Muscle layer of duodenum (tissue), 2 donors: Measurements from ENCODE around the gene NCKAP5.

Experiments used
- H3K27ac ChIP-seq: one replicate; pipeline ENCODE4 v1.7.0; 2013; ENCODE audit warnings: mild to moderate bottlenecking, low read length
- H3K27me3 ChIP-seq: one replicate; pipeline ENCODE4 v1.7.0; 2013; ENCODE audit warnings: low read depth, mild to moderate bottlenecking, control low read depth, low read length
- H3K36me3 ChIP-seq, 2 donors: one replicate each; pipeline ENCODE4 v1.7.0; 2013; ENCODE audit warnings: low read length in 2 of 2, control low read depth in 1 of 2, mild to moderate bottlenecking in 1 of 2; ENCODE audit not compliant: insufficient read depth in 2 of 2, control insufficient read depth in 1 of 2
- H3K4me1 ChIP-seq, 2 donors: one replicate each; pipeline ENCODE4 v1.7.0; 2013; ENCODE audit warnings: low read length in 2 of 2, mild to moderate bottlenecking in 2 of 2, control low read depth in 1 of 2, moderate library complexity in 1 of 2; ENCODE audit not compliant: insufficient read depth in 2 of 2, control insufficient read depth in 1 of 2
- H3K4me3 ChIP-seq, 2 donors: one replicate each; pipeline ENCODE4 v1.7.0; 2013; ENCODE audit warnings: low read length in 2 of 2, low read depth in 1 of 2, mild to moderate bottlenecking in 1 of 2
- H3K9me3 ChIP-seq, 2 donors: one replicate each; pipeline ENCODE4 v1.7.0; 2013; ENCODE audit warnings: low read length in 2 of 2, control low read depth in 1 of 2, mild to moderate bottlenecking in 1 of 2; ENCODE audit not compliant: control insufficient read depth in 1 of 2
- donor health status: healthy.

Gene NCKAP5

GRCh38 chr2:133506996-133507395 is 61.3 kb downstream of the NCKAP5 start:
- Histone ChIP-seq H3K27me3 (no peaks in the 10 kb centered on the region), H3K4me1 (peaks cover 0 to 8% of the 10 kb centered on the region in 2 donors), H3K9me3 (no peaks in the 10 kb centered on the region), H3K36me3 (no peaks in the 10 kb centered on the region), H3K27ac (no peak overlapping the region), H3K4me3 (no peak overlapping the region)

GRCh38 chr2:133504566-133505505 is 63.4 kb downstream of the NCKAP5 start:
- Histone ChIP-seq H3K36me3 (no peaks in the 10 kb centered on the region), H3K4me3 (no peak overlapping the region), H3K27ac (no peak overlapping the region), H3K9me3 (no peaks in the 10 kb centered on the region), H3K4me1 (peaks cover 0 to 8% of the 10 kb centered on the region in 2 donors), H3K27me3 (no peaks in the 10 kb centered on the region)

DNA sequence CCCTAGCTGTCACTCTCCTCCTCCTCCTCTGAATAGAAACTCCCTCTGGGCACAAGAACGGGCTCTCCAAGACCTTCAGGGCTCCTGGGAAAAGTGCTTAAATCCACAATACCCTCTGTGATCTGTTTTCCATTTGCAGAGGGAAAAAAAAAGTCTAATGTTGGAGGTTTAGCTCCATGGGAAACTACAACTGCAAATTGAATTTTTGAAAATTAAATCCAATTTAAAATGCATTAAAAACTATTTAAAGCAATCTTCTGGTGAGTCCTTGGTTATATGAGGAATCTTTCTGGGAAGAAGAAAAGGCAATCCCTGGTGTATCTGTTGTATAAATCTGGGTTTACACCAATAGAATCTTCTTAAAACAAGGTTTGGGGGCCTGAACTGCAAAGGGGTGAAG is 64.3 kb downstream of the NCKAP5 start:
- Histone ChIP-seq H3K4me1 (peaks cover 0 to 8% of the 10 kb centered on the region in 2 donors), H3K4me3 (no peak overlapping the region), H3K9me3 (no peaks in the 10 kb centered on the region), H3K27ac (no peak overlapping the region), H3K36me3 (no peaks in the 10 kb centered on the region), H3K27me3 (no peaks in the 10 kb centered on the region)

- no peaks in the 10 kb centered on the region for H3K27me3 ChIP-seq
- no peak overlapping the region for H3K27ac ChIP-seq
- peaks cover 0 to 8% of the 10 kb centered on the region in 2 donors for H3K4me1 ChIP-seq
- H3K4me3 ChIP-seq: no peak overlapping the region
- H3K9me3 ChIP-seq: no peaks in the 10 kb centered on the region
- H3K36me3 ChIP-seq: no peaks in the 10 kb centered on the region
Observed at GRCh38 chr2:133503323-133503722, 64.9 kb downstream of the NCKAP5 start.

DNA sequence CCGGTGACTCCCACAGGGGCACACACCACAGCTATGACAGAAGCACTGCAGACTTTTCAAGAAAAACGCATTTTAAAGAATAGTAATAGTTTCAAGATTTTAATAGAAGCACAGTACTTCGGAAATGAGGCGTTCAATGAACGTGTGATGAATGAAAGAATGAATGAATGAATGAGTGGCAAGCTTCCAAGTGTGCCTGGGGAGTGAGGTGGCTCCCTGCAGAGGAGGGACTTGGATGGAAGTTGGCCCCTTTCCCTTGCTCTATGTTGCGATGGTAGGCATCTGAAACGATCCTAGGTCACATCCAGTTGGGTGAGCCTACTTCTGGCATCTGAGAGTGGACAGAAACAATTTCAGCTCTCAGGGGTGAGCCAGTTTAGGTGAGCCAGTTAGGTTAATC is 65.6 kb downstream of the NCKAP5 start:
- H3K27me3 ChIP-seq: no peaks in the 10 kb centered on the region
- H3K9me3 ChIP-seq: no peaks in the 10 kb centered on the region
- no peaks in the 10 kb centered on the region for H3K36me3 ChIP-seq
- no peak overlapping the region for H3K4me3 ChIP-seq
- no peak overlapping the region for H3K27ac ChIP-seq
- peaks cover 0 to 8% of the 10 kb centered on the region in 2 donors for H3K4me1 ChIP-seq

DNA sequence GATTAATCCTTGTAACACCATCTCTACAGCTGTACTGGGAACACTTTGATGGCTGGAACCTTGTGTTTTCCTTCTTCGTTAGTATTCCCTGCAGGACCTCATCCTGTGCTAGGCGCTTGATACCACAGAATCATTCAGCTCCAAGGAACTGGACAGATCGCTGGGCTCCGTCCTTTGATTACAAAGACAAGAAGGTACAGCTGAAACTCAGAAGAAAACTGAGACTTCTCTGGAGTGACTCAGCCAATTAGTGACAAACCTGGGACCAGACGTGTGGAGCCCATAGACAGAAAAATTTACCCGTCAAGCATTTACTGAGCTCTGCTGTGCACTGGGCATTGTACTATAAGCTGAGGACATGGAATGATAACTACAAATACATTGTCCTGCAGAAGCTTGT is 67.3 kb downstream of the NCKAP5 start:
- Histone ChIP-seq H3K27ac (no peak overlapping the region), H3K9me3 (no peaks in the 10 kb centered on the region), H3K27me3 (no peaks in the 10 kb centered on the region), H3K36me3 (no peaks in the 10 kb centered on the region), H3K4me3 (no peak overlapping the region), H3K4me1 (peaks cover 0 to 8% of the 10 kb centered on the region in 2 donors)

DNA sequence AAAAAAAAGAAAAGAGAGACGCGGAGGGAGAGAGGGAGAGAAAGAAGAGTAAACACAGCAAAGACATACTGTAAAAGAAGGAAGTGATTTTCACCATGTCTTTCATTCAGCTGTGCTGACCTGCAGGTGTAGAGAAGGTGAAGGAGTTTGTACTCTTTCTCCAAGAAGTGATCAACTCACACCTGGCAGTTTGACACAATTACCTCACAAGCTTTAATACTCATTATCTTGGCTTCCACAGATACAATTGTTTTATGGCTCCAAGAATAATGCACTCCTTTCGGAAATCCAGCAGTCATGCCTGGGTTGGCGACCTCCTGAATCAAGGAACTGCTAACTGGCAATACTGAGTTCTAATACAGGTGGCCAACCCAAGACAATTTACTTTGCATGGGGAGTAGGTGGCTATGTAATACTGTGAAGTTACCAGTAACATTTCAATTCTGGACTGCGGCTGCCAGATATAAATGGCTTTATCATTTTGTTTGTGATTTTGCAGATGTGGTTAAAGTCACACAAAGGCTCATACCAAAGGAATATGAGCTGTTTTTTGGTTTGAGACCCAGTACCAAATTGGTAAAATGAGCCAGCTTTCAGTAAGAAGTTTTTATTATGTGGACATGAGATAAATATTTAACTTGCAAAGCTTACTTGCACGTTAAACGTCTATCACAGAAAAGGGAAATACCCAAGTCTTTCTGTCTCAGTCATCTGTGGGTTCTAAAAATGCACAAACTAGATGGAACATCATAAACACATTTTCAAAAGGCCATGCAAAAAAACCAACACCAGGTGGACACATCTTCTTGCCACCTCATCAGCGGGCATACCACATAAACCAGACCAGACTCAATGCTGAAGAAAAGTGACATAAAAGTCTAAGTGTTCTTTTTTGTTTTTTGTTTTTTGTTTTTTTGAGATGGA is 69.3 kb downstream of the NCKAP5 start:
- no peaks in the 10 kb centered on the region for H3K36me3 ChIP-seq

DNA sequence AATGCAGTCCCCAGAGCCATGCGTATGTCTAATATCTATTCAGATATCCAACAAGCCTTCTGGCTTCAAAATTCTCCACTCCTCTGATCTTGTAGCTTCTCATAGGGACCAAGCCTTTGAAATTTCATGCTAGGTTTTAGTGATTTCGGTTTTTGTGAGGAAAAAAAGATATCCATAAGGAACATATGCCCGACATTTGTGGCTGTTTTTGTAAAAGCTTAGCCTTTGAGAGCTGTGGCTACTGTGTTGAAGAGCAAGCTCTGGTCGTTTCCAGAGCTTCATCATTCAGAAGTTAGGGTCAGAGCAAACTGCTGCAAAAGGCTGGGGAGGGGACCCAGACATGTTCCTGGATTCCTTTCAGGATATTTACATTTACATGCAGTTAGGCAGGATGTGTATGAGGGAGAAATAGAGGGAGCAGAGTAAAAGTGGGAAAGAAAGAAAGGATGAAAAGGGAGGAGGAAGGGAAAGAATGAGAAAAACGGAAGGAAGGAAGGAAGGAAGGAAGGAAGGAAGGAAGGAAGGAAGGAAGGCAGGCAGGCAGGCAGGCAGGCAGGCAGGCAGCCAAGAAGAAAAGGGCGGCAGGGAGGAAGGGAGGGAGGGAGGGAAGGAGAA is 70.2 kb downstream of the NCKAP5 start:
- H3K27me3 ChIP-seq: no peaks in the 10 kb centered on the region
- no peak overlapping the region for H3K27ac ChIP-seq
- no peaks in the 10 kb centered on the region for H3K4me1 ChIP-seq
- no peak overlapping the region for H3K4me3 ChIP-seq
- H3K9me3 ChIP-seq: no peaks in the 10 kb centered on the region
- H3K36me3 ChIP-seq: no peaks in the 10 kb centered on the region

More for the DNA sequence above, 69.3 kb downstream of the NCKAP5 start:
- H3K4me1 ChIP-seq: no peaks in the 10 kb centered on the region
- H3K4me3 ChIP-seq: no peak overlapping the region
- H3K9me3 ChIP-seq: no peaks in the 10 kb centered on the region
- H3K27ac ChIP-seq: no peak overlapping the region
- no peaks in the 10 kb centered on the region for H3K27me3 ChIP-seq

GRCh38 chr2:133497270-133497893 is 70.9 kb downstream of the NCKAP5 start:
- H3K4me3 ChIP-seq: no peak overlapping the region
- no peaks in the 10 kb centered on the region for H3K4me1 ChIP-seq
- no peaks in the 10 kb centered on the region for H3K27me3 ChIP-seq
- H3K27ac ChIP-seq: no peak overlapping the region
- H3K36me3 ChIP-seq: no peaks in the 10 kb centered on the region
- no peaks in the 10 kb centered on the region for H3K9me3 ChIP-seq

DNA sequence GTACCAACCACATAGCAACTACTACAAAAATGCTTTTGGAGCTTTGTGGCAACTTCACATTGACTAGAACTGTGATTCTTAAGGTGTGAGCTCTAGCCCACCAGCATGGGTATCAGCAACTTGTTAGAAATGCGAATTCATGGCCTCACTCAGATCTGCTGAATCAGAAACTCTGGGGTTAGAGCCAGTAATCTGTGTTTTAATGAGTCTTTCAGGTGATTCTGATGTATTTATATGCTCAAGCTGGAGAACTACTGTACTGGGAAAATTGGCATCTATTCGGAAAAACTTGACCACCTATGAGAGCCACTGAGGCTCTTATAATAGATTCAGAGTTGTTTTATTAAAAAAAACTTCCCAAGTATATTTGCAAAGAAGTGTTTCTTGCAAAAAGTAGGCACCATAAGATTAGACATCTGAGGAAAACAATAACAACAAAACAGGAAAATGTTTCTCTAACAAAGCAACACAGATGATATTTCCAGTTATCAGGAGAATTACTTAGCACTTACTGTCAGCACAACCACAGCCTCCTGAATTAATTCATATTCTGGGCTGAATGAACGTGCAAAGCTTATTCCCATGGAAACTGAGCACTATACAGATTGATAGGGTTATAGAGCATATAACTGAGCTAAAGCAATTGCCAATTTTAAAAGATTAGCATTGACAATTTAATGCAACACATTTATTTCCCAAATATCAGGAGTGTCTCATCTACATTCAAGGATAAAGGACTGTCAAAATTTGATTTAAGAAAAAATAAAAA is 71.6 kb downstream of the NCKAP5 start:
- Histone ChIP-seq H3K9me3 (no peaks in the 10 kb centered on the region), H3K4me1 (no peaks in the 10 kb centered on the region), H3K4me3 (no peak overlapping the region), H3K27ac (no peak overlapping the region), H3K36me3 (no peaks in the 10 kb centered on the region), H3K27me3 (no peaks in the 10 kb centered on the region)
